Esophagus muscularis mucosa (tissue), 4 donors: ENCODE results near the gene CTBS. TPM values are rescaled to one million over a fixed set of nuclear protein-coding genes. Genes with fewer than 3 reads are reported as not detected.

Experiments
- DNase-seq: peaks from one replicate; pipeline ENCODE4 v3.0.0-alpha.2; 2017; ENCODE audit errors: extremely low spot score
- H3K27ac ChIP-seq, 4 donors: fragments of 200-600 bp; sonication (generic); replicated peaks in 1 of 4; 1 replicate in 3 of 4; 2 replicates in 1 of 4; pipeline ENCODE4 v1.5.1; 2016 to 2019; ENCODE audit warnings: mild to moderate bottlenecking in 1 of 4
- H3K27me3 ChIP-seq, 4 donors: fragments of 200-600 bp; sonication (generic); one replicate each; pipeline versions ENCODE4 v1.5.1 to v1.6.0; 2016 to 2019
- H3K36me3 ChIP-seq, 4 donors: fragments of 200-600 bp; sonication (generic); one replicate each; pipeline ENCODE4 v1.5.1; 2016 to 2019
- H3K4me1 ChIP-seq, 4 donors: fragments of 200-600 bp; sonication (generic); one replicate each; pipeline ENCODE4 v1.5.1; 2016 to 2019
- H3K4me3 ChIP-seq, 4 donors: fragments of 200-600 bp; sonication (generic); 1 replicate in 2 of 4; 2 replicates in 2 of 4; pipeline ENCODE4 v1.5.1; 2016 to 2019; ENCODE audit warnings: mild to moderate bottlenecking in 4 of 4, moderate library complexity in 1 of 4
- H3K9me3 ChIP-seq, 4 donors: fragments of 200-600 bp; sonication (generic); 1 replicate in 3 of 4; 2 replicates in 1 of 4; pipeline ENCODE4 v1.5.1; 2016 to 2019
- CTCF ChIP-seq, 3 experiments: fragments of 200-600 bp in 2 of 3; fragments of 450-650 bp in 1 of 3; sonication (generic) in 2 of 3; IDR thresholded peaks; one replicate each; pipeline ENCODE4 v1.5.1; 2017 to 2019; ENCODE audit warnings: antibody characterized with exemption in 3 of 3, mild to moderate bottlenecking in 2 of 3, moderate library complexity in 1 of 3
- EP300 ChIP-seq: sonication (generic); formaldehyde crosslinking; IDR thresholded peaks from one replicate; pipeline ENCODE4 v1.6.1; 2017; ENCODE audit warnings: antibody characterized with exemption
- POLR2A ChIP-seq: fragments of 450-650 bp; IDR thresholded peaks from one replicate; pipeline ENCODE4 v1.6.1; 2017; ENCODE audit warnings: antibody characterized with exemption, moderate library complexity, mild to moderate bottlenecking, low read depth
- POLR2AphosphoS5 ChIP-seq, 2 donors: sonication (generic); formaldehyde crosslinking; IDR thresholded peaks; one replicate each; pipeline ENCODE4 v1.6.1; 2017; ENCODE audit warnings: antibody characterized with exemption in 2 of 2
- WGBS: methylation state at CpG from one replicate; pipeline ENCODE4 v1.1.5; 2018; 5-methylcytosine and 5-hydroxymethylcytosine counted together
- intact Hi-C: fragments of 100-400 bp; cut with DNase I; formaldehyde crosslinking; loops from one replicate; pipeline ENCODE4 v1.15.1; 2023
- total RNA-seq, 4 donors: library from RNA; depleted of rRNA; stranded (reverse); fragments of >200 nt; gene quantifications; one replicate each; pipeline versions ENCODE4 v1.1.0 to v1.2.1, GENCODE V29; 2016

CTBS gene
- total RNA-seq, 4 donors from 2014 or later = 7.1 to 8.9 (median 8.5) TPM

- intact Hi-C loops = no loop called here
- Histone ChIP-seq H3K27ac (no peak overlapping the region), H3K36me3 (no peaks in the 10 kb centered on the region), H3K9me3 (no peaks in the 10 kb centered on the region), H3K4me3 (no peak overlapping the region), H3K27me3 (no peaks in the 10 kb centered on the region), H3K4me1 (peaks cover 0 to 10% (median 0%) of the 10 kb centered on the region in 4 donors)
- TF ChIP-seq POLR2A (no peak), CTCF (IDR thresholded peaks at IDR 0.05) (no peak), EP300 (no peak)
- 93% methylated on average over 7 of the region's 7 CpGs for WGBS
- no peak for DNase-seq
Measured at GRCh38 chr1:84582802-84583587, 8.8 kb upstream of the CTBS start.

DNA sequence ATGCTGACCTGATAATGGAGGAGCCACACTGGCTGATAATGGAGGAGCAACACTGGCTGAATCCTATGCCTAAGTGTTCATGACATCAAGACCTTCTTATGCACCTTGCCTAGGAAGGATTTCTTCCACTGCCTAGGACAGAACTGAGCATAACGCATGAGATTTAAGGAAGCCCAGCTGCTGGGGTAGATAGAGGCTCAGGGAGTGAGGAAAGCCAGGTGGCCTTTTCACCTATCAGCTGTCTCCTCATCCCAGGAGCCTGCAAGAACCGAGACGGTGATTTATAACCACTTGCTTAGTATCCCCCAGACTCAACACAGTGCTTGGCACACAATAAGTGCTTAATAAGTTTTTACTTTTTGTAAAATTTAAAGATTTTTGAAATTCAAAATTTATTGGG lies 7.4 kb upstream of the CTBS start:
- 83% methylated on average over 3 of the region's 3 CpGs for WGBS
- no peaks in the 10 kb centered on the region for H3K9me3 ChIP-seq
- intact Hi-C loops = no loop called here
- no peak overlapping the region for H3K4me3 ChIP-seq
- H3K27ac ChIP-seq = no peak overlapping the region
- DNase-seq = no peak
- no peaks in the 10 kb centered on the region for H3K36me3 ChIP-seq
- no peaks in the 10 kb centered on the region for H3K27me3 ChIP-seq
- TF ChIP-seq CTCF (IDR thresholded peaks at IDR 0.05) = no peak
- no peak for TF ChIP-seq POLR2A
- TF ChIP-seq POLR2AphosphoS5 (IDR thresholded peaks at IDR 0.05) = no peak
- no peak for TF ChIP-seq EP300
- peaks cover 0 to 5% (median 0%) of the 10 kb centered on the region in 4 donors for H3K4me1 ChIP-seq

DNA sequence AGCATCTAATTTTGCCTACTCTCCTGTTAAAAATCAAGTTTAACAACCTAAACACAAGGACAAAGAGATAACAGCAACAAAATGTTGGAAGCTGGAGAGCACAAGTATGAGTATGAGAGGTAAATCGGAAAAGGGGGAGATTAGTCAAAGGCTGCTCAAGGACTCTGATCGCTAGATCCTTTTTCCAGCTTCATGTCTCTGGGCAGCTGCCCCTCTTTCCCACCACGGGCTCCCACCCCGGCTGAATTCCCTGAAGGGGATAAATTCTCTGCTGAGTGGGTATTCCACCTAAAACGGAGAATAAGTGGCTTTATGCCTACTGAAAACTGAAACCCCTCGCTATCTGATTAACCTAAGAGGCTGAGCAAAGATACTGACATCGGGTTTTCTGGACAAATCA lies 696 bp upstream of the CTBS start:
- WGBS = 86% methylated on average over 7 of the region's 7 CpGs
- DNase-seq = no peak
- TF ChIP-seq CTCF (IDR thresholded peaks at IDR 0.05) (no peak), POLR2AphosphoS5 (IDR thresholded peaks at IDR 0.05) (no peak), EP300 (no peak), POLR2A (no peak)
- no peaks in the 10 kb centered on the region for H3K36me3 ChIP-seq
- H3K9me3 ChIP-seq = no peaks in the 10 kb centered on the region
- peaks cover 15 to 26% (median 21%) of the 10 kb centered on the region in 4 donors for H3K4me1 ChIP-seq
- H3K27ac ChIP-seq = peak overlapping the region; percentile 95 to 97 (median 96)
- intact Hi-C loops = loop anchor here (5.0 kb wide), 2 partner anchors 42 to 68 kb away; partner anchors contain the start of genes GNG5 and SPATA1
- no peaks in the 10 kb centered on the region for H3K27me3 ChIP-seq
- peak overlapping the region; percentile 64 to 75 (median 72) for H3K4me3 ChIP-seq

DNA sequence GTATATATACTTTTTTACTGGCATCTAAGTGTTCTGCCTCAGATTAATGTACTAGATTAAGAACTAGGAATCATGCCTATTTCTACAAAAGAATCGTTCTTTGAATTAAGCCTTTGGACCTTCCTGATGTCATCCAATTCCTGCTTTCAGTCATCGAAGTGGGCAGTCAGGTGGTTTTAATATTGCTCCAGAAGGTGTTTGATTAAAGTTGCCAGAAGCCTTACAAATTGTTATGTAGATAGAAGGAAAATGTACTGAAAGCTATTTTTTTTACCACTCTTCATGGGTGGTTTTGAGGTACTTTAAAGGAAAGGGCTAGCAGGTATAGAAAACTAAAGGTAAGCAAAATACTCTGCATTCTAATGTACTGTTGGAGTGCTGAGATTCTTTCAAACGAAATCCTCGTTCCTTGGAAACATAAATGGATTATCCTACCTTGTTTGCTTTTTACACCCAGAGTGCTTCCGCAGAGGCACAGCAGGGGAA lies 716 bp downstream of the CTBS start:
- no peaks in the 10 kb centered on the region for H3K9me3 ChIP-seq
- TF ChIP-seq POLR2AphosphoS5 (IDR thresholded peaks at IDR 0.05) (no peak), POLR2A (no peak), EP300 (no peak), CTCF (IDR thresholded peaks at IDR 0.05) (no peak)
- DNase-seq = no peak
- 10% methylated on average over 4 of the region's 5 CpGs for WGBS
- peak overlapping the region; percentile 95 to 97 (median 96) for H3K27ac ChIP-seq
- H3K4me3 ChIP-seq = peak overlapping the region; percentile 64 to 75 (median 72)
- H3K4me1 ChIP-seq = peaks cover 15 to 26% (median 21%) of the 10 kb centered on the region in 4 donors
- no peaks in the 10 kb centered on the region for H3K27me3 ChIP-seq
- intact Hi-C loops = loop anchor here (1.0 to 5.0 kb wide), 2 partner anchors 31 to 66 kb away; partner anchors contain the start of genes GNG5 and SPATA1
- peaks cover 0 to 14% (median 3%) of the 10 kb centered on the region in 4 donors for H3K36me3 ChIP-seq
